Measurements from ENCODE around the gene GARIN5B.

- TF ChIP-seq CTCF (IDR thresholded peaks at IDR 0.05) (no peak), EP300 (IDR thresholded peaks at IDR 0.05) (no peak), POLR2A (IDR thresholded peaks at IDR 0.05) (no peak)
These were observed 14.6 kb downstream of the GARIN5B start for GRCh38 chr19:55348317-55349034.

All from ovary (tissue), 3 donors.